GM21390 (cell line): ENCODE measurements around the gene AGMO.

ENCODE experiments used
- ATAC-seq: cut with Tn5 transposase; IDR thresholded peaks from one replicate; pipeline ENCODE4 v1.9.1; 2021; ENCODE audit not compliant: unreplicated experiment

Gene AGMO

GRCh38 chr7:15402436-15403136, 159.2 kb downstream of the AGMO start:
- ATAC-seq: no peak

- ATAC-seq: no peak
Observed at GRCh38 chr7:15400440-15400839, 161.4 kb downstream of the AGMO start.

GRCh38 chr7:15399441-15399840, 162.4 kb downstream of the AGMO start:
- no peak for ATAC-seq

DNA sequence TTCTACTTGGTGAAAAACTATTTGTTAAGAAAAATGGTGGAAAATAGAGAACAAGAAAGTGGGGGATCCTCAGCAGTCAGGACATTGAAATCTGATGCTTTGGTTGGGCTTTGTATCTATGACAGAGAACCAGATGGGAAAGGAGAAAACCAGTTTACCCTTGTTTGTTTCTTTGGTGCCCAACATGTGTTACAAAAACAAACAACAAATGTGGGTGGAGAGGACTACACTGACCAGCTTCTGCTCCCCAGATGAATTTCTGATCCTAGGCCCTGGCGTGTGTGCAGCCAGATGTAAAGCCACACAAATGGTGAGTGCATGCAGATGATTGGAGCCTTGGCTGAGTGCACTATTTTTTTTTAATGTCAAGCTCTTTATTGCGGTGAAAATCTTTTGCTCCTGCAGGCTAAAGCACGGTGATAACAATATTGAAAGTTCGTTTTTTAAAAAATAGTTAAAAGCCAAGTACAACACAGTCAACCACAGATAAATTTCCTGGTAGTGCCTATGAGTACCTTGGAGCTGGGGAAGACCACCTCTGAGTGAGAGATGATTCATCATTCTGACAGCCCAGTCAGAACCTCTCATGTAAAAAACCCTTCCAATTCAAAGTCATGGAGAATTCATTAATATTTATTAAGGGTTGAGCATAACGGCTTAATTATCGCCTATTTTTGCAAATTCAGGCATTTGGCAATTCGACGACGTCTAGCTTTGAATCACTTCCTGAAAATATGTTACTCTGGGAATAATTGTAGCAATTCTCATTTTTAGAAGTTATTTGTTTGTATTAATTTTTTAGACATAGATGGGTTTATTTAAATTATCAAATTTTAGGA, 163.7 kb downstream of the AGMO start:
- no peak for ATAC-seq

DNA sequence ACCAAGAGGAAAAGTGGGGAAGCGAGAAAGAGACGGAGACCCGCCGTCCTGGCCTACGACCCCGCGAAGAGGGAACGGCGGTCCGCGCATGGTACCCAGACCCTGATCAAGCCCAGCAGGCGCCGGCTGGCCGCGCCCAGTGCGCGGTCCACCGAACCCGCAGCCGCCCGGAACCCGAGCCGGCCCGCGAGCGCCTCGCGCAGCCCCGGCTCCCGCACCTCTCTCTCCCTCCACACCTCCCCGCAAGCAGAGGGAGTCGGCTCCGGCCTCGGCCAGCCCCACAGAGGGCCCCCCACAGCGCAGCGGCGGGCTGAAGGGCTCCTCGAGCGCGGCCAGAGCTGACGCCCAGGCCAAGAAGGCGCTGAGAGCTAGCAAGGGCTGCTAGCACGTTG, 164.7 kb downstream of the AGMO start:
- no peak for ATAC-seq

DNA sequence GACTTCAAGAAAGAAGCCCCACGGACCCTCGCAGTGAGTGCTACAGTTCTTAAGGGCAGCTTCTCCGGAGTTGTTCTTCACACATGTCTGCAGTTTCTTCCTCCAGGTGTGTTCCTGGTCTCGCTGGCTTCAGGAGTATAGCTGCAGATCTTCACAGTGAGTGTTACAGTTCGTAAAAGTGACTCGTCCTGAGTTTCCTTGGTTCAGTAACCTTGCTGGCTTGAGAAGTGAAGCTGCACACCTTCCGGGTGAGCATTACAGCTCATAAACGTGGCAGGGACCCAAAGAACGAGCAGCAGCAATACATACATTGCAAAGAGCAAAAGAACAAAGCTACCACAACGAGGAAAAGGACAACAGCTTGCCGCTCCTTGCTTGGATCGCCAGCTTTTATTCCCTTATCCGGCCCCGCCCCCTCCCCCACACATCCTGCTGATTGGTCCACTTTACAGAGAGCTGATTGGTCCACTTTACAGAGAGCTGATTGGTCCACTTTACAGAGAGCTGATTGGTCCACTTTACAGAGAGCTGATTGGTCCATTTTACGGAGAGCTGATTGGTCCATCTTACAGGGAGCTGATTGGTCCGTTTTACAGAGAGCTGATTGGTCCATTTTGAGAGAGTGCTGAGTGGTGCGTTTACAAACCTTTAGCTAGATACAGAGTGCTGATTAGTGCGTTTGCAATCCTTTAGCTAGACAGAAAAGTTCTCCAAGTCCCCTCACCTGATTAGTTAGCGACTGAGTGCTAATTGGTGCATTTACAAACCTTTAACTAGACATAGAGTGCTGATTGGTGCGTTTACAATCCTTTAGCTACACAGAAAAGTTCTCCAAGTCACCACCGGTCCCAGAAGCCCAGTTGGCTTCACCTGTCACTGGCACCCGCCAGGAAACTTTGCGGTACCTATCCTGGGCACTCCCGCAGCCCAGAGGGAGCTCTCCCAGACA, 165.3 kb downstream of the AGMO start:
- ATAC-seq: no peak

DNA sequence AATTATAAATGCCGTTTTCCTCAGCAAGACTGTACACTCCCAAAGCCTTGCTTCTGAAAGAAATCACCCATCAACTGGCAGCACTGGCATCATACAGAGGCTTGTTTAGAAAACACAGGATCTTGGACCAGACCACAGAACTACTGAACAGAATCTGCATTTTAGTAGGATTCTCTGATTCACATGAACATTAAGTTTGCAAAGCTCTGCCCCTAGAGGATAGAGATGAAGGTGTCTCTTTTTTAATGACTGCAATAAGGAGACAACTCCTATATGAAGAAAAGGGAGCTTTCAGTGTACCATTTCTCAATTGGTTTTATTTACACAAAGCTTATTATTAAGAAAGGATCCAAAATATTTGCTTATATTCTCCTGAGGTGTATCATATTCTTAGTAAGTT, 172.7 kb downstream of the AGMO start:
- ATAC-seq: no peak

DNA sequence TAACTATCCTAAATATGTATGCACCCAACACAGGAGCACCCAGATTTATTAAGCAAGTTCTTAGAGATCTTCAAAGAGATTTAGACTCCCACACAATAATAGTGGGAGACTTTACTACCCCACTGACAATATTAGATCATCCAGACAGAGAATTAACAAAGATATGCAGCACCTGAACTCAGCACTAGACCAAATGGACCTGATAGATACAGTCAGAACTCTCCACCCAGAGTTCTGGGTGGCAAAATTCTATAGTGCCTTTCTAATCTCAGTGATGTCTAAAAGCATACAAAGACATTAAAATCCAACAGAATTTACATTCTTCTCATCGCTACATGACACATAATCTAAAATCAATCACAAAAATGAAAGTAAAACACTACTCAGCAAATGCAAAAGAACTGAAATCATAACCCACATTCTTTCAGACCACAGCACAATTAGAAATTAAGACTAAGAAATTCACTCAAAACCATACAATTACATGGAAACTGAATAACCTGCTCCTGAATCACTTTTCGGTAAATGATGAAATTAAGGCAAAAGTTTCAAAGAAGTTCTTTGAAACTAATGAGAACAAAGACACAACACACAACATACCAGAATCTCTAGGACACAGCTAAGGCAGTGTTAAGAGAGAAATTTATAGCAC, 183.2 kb downstream of the AGMO start:
- ATAC-seq: no peak

DNA sequence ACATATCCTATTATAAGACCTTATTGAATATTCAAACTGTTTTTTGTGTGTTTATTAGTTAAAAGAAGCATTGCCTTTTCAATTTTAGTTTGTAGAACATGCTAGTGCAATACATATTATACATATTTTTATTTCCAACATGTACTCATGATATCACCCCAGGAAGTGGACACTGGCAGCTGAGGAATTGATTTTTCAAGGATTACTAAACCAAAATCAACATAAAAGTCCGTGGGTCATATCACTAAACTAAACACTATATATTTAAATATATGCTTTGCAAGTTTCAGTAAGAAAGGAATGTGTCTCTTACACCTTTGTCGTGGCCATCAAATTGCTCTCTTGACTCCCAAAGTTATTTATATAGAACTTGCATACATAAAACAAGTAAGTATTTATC, 185.2 kb downstream of the AGMO start:
- no peak for ATAC-seq

DNA sequence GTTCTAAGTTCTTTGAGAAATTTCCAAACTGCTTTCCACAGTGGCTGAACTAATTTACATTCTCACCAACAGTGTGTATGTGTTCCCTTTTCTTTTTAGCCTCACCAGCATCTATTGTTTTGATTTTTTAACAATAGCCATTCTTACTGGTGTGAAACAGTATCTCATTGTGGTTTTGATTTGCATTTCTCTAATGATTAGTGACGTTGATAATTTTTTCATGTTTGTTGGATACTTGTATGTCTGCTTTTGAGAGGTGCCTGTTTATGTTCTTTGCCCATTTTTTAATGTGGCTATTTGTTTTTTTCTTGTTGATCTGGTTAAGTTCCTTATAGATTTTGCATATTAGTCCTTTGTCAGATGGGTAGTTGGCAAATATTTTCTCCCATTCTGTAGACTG, 191.4 kb downstream of the AGMO start:
- no peak for ATAC-seq

- no peak for ATAC-seq
Observed at GRCh38 chr7:15368653-15369052, 193.2 kb downstream of the AGMO start.

- ATAC-seq: no peak
Observed at GRCh38 chr7:15367897-15368296, 193.9 kb downstream of the AGMO start.

- no peak for ATAC-seq
Observed at GRCh38 chr7:15358112-15358511, 203.7 kb downstream of the AGMO start.

GRCh38 chr7:15352421-15353206, 209.2 kb downstream of the AGMO start:
- no peak for ATAC-seq

DNA sequence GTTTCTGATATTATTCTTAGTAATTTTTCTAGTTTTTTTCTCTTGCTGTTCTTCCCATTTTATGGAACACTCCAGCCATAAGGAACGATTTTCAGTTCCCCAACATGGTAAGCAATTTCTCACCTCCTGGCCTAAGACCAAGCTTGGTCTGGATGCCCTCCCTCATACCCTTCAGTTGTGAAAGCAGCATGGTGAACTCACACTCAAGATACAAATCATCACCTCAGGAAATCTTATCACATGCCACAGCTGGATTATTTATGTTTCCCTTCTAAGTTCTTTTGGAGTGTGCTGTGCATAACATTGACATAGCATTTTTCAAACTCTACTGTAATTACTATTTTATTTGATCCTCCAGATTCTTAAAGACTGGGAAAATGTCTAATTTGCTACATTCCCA, 216.6 kb downstream of the AGMO start:
- ATAC-seq: no peak

DNA sequence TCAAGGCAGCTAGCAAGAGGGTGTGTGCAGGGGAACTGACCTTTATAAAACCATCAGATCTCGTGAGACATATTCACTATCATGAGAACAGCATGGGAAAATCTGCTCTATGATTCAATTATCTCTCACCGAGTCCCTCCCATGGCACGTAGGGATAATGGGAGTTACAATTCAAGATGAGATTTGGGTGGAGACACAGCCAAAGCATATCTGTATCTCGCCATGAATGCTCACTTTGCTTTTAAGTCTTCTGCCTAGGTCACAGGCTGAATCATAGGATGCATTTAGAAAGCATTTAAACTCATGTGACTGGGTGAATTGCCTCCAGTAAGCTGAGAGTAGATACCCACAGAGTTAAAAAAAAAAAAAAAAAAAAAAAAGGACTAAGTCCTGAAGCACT, 220.0 kb downstream of the AGMO start:
- no peak for ATAC-seq

DNA sequence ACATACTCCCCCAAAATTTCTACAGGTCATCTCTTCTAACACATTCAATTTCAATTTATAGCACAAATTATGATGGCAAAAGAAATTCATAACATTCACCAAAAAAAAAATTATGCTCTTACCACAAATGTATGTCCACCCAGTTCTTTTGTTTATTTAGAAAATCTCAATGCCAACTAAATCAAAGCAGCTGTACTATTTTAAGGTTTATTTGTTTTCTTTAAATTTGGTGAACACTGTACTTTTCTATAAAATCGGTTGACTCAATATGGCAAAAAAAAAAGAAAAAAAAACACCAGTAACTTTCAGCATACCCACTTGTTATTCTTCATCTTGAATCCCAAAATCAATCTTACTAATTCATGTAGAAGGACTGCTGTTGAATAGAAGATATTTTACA, 225.7 kb downstream of the AGMO start:
- ATAC-seq: no peak

- ATAC-seq: no peak
Observed at GRCh38 chr7:15335390-15335789, 226.4 kb downstream of the AGMO start.

- no peak for ATAC-seq
Observed at GRCh38 chr7:15334536-15335263, 227.1 kb downstream of the AGMO start.
